WERI-Rb-1 (cell line): Measurements from ENCODE around the gene XPOT.

Source experiments
- DNase-seq: peaks from one replicate; pipeline ENCODE4 v3.0.0-alpha.2; 2020
- H3K27ac ChIP-seq: fragments of 250-450 bp; sonication (Bioruptor Pico); 2 replicates; pipeline ENCODE4 v1.5.1; 2020; ENCODE audit warnings: mild to moderate bottlenecking, moderate library complexity
- H3K27me3 ChIP-seq: fragments of 250-450 bp; sonication (Bioruptor Pico); 2 replicates; pipeline ENCODE4 v1.5.1; 2021; ENCODE audit warnings: mild to moderate bottlenecking, low read depth, moderate library complexity; ENCODE audit not compliant: insufficient read depth, severe bottlenecking
- H3K36me3 ChIP-seq: fragments of 250-450 bp; sonication (Bioruptor Pico); 2 replicates; pipeline ENCODE4 v1.5.1; 2020; ENCODE audit warnings: mild to moderate bottlenecking, moderate library complexity
- H3K4me3 ChIP-seq: 2 replicates; pipeline ENCODE4 v1.5.1; 2011; ENCODE audit warnings: low read depth, mild to moderate bottlenecking, control low read depth, low read length
- H3K9me3 ChIP-seq: fragments of 250-450 bp; sonication (Bioruptor Pico); 2 replicates; pipeline ENCODE4 v1.5.1; 2021; ENCODE audit warnings: mild to moderate bottlenecking, moderate library complexity; ENCODE audit not compliant: severe bottlenecking
- TF ChIP-seq, protein P1 (sequence below): IDR thresholded peaks from 2 replicates; pipeline ENCODE4 v1.5.1; 2011; ENCODE audit warnings: low read depth, mild to moderate bottlenecking, control low read depth, inconsistent platforms, low read length

The XPOT gene

DNA sequence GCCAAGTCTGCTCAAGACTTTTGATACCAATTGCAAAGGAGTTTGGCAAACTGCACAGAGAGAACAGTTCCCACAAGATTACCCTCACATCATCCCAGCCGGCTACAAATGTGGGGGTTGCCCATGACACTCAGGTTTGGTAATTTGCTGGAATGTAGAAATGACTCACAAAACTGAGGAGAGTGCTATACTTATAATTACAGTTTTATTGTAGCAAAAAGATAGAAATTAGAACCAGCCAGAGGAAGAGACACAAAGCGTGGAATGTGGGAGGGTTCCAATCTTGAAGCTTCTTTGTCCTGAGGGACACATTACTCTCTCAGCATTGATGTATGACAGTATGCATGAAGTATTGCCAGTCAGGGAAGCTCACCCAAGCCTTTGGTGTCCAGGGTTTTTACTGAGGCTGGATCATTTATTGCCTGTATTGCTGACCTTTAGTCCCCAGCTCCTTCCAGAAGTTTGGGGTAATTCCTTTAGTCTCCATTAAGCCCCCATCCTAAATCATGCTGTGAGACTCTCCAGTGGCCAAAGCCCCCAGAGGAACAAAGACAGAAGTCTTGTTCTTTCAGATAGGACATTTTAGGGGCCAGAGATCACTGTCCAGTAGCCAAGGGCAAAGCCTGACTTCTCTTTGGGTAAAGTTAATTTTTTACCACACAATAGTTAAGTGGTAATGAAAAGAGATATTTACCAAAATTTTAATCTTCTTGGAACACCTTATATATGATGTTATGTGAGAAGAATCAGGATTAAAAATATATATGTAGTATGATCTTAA, 57.6 kb downstream of the XPOT start:
- H3K9me3 ChIP-seq = no peaks in the 10 kb centered on the region
- no peak overlapping the region for H3K4me3 ChIP-seq
- H3K27me3 ChIP-seq = no peaks in the 10 kb centered on the region
- TF ChIP-seq, protein P1, sequence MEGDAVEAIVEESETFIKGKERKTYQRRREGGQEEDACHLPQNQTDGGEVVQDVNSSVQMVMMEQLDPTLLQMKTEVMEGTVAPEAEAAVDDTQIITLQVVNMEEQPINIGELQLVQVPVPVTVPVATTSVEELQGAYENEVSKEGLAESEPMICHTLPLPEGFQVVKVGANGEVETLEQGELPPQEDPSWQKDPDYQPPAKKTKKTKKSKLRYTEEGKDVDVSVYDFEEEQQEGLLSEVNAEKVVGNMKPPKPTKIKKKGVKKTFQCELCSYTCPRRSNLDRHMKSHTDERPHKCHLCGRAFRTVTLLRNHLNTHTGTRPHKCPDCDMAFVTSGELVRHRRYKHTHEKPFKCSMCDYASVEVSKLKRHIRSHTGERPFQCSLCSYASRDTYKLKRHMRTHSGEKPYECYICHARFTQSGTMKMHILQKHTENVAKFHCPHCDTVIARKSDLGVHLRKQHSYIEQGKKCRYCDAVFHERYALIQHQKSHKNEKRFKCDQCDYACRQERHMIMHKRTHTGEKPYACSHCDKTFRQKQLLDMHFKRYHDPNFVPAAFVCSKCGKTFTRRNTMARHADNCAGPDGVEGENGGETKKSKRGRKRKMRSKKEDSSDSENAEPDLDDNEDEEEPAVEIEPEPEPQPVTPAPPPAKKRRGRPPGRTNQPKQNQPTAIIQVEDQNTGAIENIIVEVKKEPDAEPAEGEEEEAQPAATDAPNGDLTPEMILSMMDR = no peak
- DNase-seq = no peak
- peaks cover 52% of the 10 kb centered on the region for H3K36me3 ChIP-seq
- H3K27ac ChIP-seq = no peak overlapping the region

GRCh38 chr12:64466178-64466577, 62.0 kb downstream of the XPOT start:
- H3K9me3 ChIP-seq = no peaks in the 10 kb centered on the region
- no peak overlapping the region for H3K4me3 ChIP-seq
- no peaks in the 10 kb centered on the region for H3K27me3 ChIP-seq
- TF ChIP-seq, protein P1 = no peak
- peaks cover 51% of the 10 kb centered on the region for H3K36me3 ChIP-seq
- H3K27ac ChIP-seq = no peak overlapping the region
- no peak for DNase-seq

- Histone ChIP-seq H3K27me3 (no peaks in the 10 kb centered on the region), H3K27ac (no peak overlapping the region), H3K4me3 (no peak overlapping the region), H3K9me3 (no peaks in the 10 kb centered on the region), H3K36me3 (peaks cover 48% of the 10 kb centered on the region)
- TF ChIP-seq, protein P1 = no peak
- no peak for DNase-seq
Measured at GRCh38 chr12:64468966-64469365, 64.8 kb downstream of the XPOT start.

DNA sequence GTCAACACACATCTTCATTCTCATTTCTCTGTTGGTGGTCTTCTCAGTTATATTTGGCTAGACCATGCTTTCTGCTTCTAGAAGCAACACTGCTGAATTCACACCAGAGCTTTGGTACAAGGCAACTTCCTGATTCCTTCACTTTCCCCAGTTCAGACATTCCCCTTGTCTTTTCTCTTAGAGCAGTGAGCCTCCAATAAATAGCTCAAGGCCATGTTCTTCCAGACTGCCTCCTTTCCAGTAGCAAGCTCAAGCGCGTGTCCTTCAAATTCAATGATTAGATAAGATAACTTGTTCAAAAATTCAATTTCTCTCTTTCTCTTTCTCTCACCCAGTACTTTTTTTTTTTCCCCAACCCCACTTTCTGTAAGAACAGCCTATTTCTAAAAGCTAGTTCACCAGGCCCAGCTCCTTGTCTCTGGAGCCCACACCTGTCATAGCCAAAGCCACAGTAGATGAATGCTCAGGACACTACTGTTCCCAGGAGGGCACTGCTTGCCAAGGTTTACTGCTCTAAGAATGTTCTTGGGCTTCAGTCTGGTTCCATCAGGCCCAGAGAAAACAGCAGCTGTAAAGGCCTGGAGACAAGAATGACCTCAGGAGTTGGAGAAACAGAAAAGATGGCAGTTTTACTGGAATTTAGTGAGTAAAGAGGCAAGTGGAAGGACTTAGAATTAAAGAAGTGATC, 65.4 kb downstream of the XPOT start:
- no peak overlapping the region for H3K4me3 ChIP-seq
- TF ChIP-seq, protein P1 = no peak
- H3K9me3 ChIP-seq = no peaks in the 10 kb centered on the region
- DNase-seq = no peak
- H3K36me3 ChIP-seq = peaks cover 50% of the 10 kb centered on the region
- H3K27ac ChIP-seq = no peak overlapping the region
- no peaks in the 10 kb centered on the region for H3K27me3 ChIP-seq

- Histone ChIP-seq H3K9me3 (no peaks in the 10 kb centered on the region), H3K36me3 (peaks cover 55% of the 10 kb centered on the region), H3K27me3 (no peaks in the 10 kb centered on the region), H3K27ac (no peak overlapping the region), H3K4me3 (no peak overlapping the region)
- TF ChIP-seq, protein P1 = no peak
- DNase-seq = no peak
Measured at GRCh38 chr12:64470495-64470894, 66.3 kb downstream of the XPOT start.

GRCh38 chr12:64473176-64473575, 69.0 kb downstream of the XPOT start:
- no peaks in the 10 kb centered on the region for H3K27me3 ChIP-seq
- peaks cover 65% of the 10 kb centered on the region for H3K36me3 ChIP-seq
- no peak overlapping the region for H3K4me3 ChIP-seq
- DNase-seq = no peak
- TF ChIP-seq, protein P1 = no peak
- H3K27ac ChIP-seq = no peak overlapping the region
- no peaks in the 10 kb centered on the region for H3K9me3 ChIP-seq
